Measurements from ENCODE around the gene CAPN3. TPM values are rescaled to one million over a fixed set of nuclear protein-coding genes. Genes with fewer than 3 reads are reported as not detected.

CAPN3 gene
- total RNA-seq, 3 donors from 2014 or later (not counting 1 experiment from before 2014, with no cell fraction given) = 5.5 to 10.8 (median 6.8) TPM

DNA sequence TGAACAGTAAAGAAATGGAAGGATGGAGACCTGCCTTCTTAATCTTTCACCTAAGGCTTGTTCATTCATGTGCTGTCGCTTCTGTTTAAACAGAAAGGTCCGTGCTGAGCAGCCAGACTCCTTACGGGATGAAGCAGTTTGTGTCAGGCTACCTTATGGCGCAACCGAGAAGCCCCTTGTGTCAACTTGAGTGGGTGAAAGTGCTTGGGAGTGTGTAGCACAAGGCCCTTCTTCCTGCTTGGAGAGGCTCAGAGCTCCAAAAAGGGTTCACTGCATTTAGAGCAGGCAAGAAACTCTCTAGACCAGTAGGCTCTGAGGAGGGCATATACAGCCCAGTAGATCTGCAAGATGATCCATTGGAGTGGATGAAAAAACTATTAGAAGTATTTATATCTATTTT, 16.0 kb downstream of the CAPN3 start:
- H3K4me3 Mint-ChIP-seq = no peak overlapping the region
- no peak overlapping the region for H3K27ac ChIP-seq (ENCODE audit: low read length)
- H3K36me3 ChIP-seq (ENCODE audit: control insufficient read depth, insufficient read depth, low read length) = no peaks in the 10 kb centered on the region
- no peak overlapping the region for H3K4me3 ChIP-seq (ENCODE audit: low read length)
- TF ChIP-seq, protein P1, sequence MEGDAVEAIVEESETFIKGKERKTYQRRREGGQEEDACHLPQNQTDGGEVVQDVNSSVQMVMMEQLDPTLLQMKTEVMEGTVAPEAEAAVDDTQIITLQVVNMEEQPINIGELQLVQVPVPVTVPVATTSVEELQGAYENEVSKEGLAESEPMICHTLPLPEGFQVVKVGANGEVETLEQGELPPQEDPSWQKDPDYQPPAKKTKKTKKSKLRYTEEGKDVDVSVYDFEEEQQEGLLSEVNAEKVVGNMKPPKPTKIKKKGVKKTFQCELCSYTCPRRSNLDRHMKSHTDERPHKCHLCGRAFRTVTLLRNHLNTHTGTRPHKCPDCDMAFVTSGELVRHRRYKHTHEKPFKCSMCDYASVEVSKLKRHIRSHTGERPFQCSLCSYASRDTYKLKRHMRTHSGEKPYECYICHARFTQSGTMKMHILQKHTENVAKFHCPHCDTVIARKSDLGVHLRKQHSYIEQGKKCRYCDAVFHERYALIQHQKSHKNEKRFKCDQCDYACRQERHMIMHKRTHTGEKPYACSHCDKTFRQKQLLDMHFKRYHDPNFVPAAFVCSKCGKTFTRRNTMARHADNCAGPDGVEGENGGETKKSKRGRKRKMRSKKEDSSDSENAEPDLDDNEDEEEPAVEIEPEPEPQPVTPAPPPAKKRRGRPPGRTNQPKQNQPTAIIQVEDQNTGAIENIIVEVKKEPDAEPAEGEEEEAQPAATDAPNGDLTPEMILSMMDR (IDR thresholded peaks at IDR 0.05) = no peak
- no peaks in the 10 kb centered on the region for H3K4me1 ChIP-seq (ENCODE audit: control insufficient read depth, insufficient read depth, low read length)
- DNase-seq = no peak
- ATAC-seq = no peak
- intact Hi-C loops (cut with micrococcal nuclease) = no loop called here
- no peaks in the 10 kb centered on the region for H3K27me3 ChIP-seq (ENCODE audit: control insufficient read depth, insufficient read depth, low read length)
- H3K9me3 Mint-ChIP-seq = no peaks in the 10 kb centered on the region
- no peaks in the 10 kb centered on the region for H3K27me3 Mint-ChIP-seq (ENCODE audit: low read depth in 2 of 2)
- WGBS (ENCODE audit: insufficient coverage) = 96% methylated on average over 5 of the region's 5 CpGs
- no peaks in the 10 kb centered on the region for H3K9me3 ChIP-seq (ENCODE audit: control insufficient read depth, insufficient read depth, low read length)
- no peaks in the 10 kb centered on the region for H3K36me3 Mint-ChIP-seq
- peaks cover 8 to 11% of the 10 kb centered on the region in 2 donors for H3K4me1 Mint-ChIP-seq
- no peak overlapping the region for H3K27ac Mint-ChIP-seq

DNA sequence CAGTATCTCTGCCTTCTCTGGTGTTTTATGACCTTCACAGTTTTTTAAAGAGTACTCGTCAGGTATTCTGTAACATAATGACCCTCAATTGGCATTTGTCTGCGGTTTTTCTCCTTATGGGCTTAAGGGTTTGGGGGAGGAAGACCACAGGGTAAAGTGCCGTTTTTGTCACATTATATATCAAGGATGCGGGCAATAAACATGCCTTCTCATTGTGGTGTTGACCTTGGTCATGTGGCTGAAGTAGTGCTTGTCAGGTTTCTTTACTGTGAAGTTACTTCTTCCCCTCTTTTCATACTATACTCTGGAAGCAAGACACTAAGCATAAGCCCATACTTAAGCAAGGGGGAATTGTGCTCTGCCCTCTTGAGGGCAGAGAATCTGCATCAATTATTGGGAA, 16.6 kb downstream of the CAPN3 start:
- Histone ChIP-seq H3K36me3 (ENCODE audit: control insufficient read depth, insufficient read depth, low read length) (no peaks in the 10 kb centered on the region), H3K9me3 (ENCODE audit: control insufficient read depth, insufficient read depth, low read length) (no peaks in the 10 kb centered on the region), H3K27ac (ENCODE audit: low read length) (no peak overlapping the region), H3K27me3 (ENCODE audit: control insufficient read depth, insufficient read depth, low read length) (no peaks in the 10 kb centered on the region), H3K4me1 (ENCODE audit: control insufficient read depth, insufficient read depth, low read length) (no peaks in the 10 kb centered on the region), H3K4me3 (ENCODE audit: low read length) (no peak overlapping the region)
- DNase-seq = no peak
- Mint-ChIP-seq H3K27me3 (ENCODE audit: low read depth in 2 of 2) (no peaks in the 10 kb centered on the region), H3K4me3 (no peak overlapping the region), H3K36me3 (no peaks in the 10 kb centered on the region), H3K9me3 (no peaks in the 10 kb centered on the region), H3K27ac (peak overlapping the region in 1 of 2 donors; percentile 6), H3K4me1 (peaks cover 8 to 11% of the 10 kb centered on the region in 2 donors)
- 44% methylated on average over 3 of the region's 4 CpGs for WGBS (ENCODE audit: insufficient coverage)
- TF ChIP-seq, protein P1 (IDR thresholded peaks at IDR 0.05) = no peak
- ATAC-seq = peak in 2 of 3 donors; percentile 32 to 33
- intact Hi-C loops (cut with micrococcal nuclease) = no loop called here

- WGBS (ENCODE audit: insufficient coverage) = 94% methylated on average over 4 of the region's 8 CpGs
- no peak overlapping the region for H3K4me3 Mint-ChIP-seq
- Histone ChIP-seq H3K4me1 (ENCODE audit: control insufficient read depth, insufficient read depth, low read length) (no peaks in the 10 kb centered on the region), H3K27ac (ENCODE audit: low read length) (no peak overlapping the region), H3K9me3 (ENCODE audit: control insufficient read depth, insufficient read depth, low read length) (no peaks in the 10 kb centered on the region), H3K4me3 (ENCODE audit: low read length) (no peak overlapping the region), H3K36me3 (ENCODE audit: control insufficient read depth, insufficient read depth, low read length) (no peaks in the 10 kb centered on the region), H3K27me3 (ENCODE audit: control insufficient read depth, insufficient read depth, low read length) (no peaks in the 10 kb centered on the region)
- no peaks in the 10 kb centered on the region for H3K9me3 Mint-ChIP-seq
- intact Hi-C loops (cut with micrococcal nuclease) = no loop called here
- no peak overlapping the region for H3K27ac Mint-ChIP-seq
- ATAC-seq = no peak
- H3K27me3 Mint-ChIP-seq (ENCODE audit: low read depth in 2 of 2) = no peaks in the 10 kb centered on the region
- H3K36me3 Mint-ChIP-seq = no peaks in the 10 kb centered on the region
- TF ChIP-seq, protein P1 (IDR thresholded peaks at IDR 0.05) = no peak
- peaks cover 8 to 11% of the 10 kb centered on the region in 2 donors for H3K4me1 Mint-ChIP-seq
- DNase-seq = no peak
Measured at GRCh38 chr15:42378011-42378410, 18.7 kb downstream of the CAPN3 start.

DNA sequence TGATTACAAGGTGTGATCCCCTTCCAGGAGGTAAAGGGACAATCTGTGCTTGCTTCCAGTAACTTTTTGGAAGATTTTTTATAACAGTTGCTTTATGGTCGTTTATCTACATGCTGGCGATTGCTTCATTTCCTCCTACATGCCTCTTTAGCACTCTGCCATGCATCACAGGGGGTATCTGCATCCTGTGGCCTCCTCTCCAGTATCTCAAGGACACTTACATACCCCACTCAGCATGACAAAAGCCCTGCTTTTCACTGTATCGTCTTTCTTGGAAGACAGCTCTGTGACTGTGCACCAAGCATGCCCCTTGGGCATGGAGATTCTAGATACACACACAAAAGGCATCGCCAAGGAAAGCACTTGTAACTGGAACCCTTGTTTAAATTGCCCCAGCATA, 25.3 kb downstream of the CAPN3 start:
- Mint-ChIP-seq H3K4me1 (peaks cover 7 to 13% of the 10 kb centered on the region in 2 donors), H3K27ac (no peak overlapping the region), H3K4me3 (no peak overlapping the region), H3K9me3 (no peaks in the 10 kb centered on the region), H3K36me3 (no peaks in the 10 kb centered on the region), H3K27me3 (ENCODE audit: low read depth in 2 of 2) (no peaks in the 10 kb centered on the region)
- no peaks in the 10 kb centered on the region for H3K36me3 ChIP-seq (ENCODE audit: control insufficient read depth, insufficient read depth, low read length)
- 67% methylated on average over 4 of the region's 4 CpGs for WGBS (ENCODE audit: insufficient coverage)
- H3K4me3 ChIP-seq (ENCODE audit: low read length) = no peak overlapping the region
- H3K9me3 ChIP-seq (ENCODE audit: control insufficient read depth, insufficient read depth, low read length) = no peaks in the 10 kb centered on the region
- intact Hi-C loops (cut with micrococcal nuclease) = no loop called here
- H3K27ac ChIP-seq (ENCODE audit: low read length) = no peak overlapping the region
- ATAC-seq = no peak
- TF ChIP-seq, protein P1 (IDR thresholded peaks at IDR 0.05) = no peak
- no peaks in the 10 kb centered on the region for H3K4me1 ChIP-seq (ENCODE audit: control insufficient read depth, insufficient read depth, low read length)
- no peaks in the 10 kb centered on the region for H3K27me3 ChIP-seq (ENCODE audit: control insufficient read depth, insufficient read depth, low read length)
- no peak for DNase-seq

All from natural killer cell (primary cell).